ENCODE results near the gene TASP1. TPM values are rescaled to one million over a fixed set of nuclear protein-coding genes. Genes with fewer than 3 reads are reported as not detected.
"Not testable (repeated sequence)": the region's sequence is repeated elsewhere in the genome, so short reads cannot be mapped to it uniquely, and the experiment has no call there.

Gene TASP1
- total and polyA plus RNA-seq, 2 donors (not counting 3 experiments of a cell fraction or from before 2014, with no cell fraction given): 3.5 to 8.9 TPM

DNA sequence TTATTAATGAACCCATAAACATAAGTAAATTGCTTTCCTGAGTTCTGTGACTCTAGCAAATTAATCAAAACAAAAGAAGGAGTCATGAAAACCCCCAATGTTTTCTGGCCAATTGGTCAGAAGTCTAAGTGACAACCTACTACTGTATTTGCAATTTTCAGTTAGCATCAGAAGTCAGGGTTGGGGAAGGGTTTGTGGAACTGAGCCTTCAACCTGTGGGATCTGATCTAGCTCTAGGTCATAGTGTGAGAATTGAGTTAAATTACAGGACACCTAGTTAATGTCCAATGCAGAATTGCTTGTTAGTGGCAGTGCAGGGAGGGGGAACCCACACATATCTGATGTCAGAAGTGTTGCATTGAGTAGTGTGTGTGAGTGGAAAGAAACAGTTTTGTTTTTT, 275.3 kb downstream of the TASP1 start:
- H3K4me2 ChIP-seq (ENCODE audit: insufficient read depth, low read length): no peak overlapping the region
- no peak overlapping the region for H3K9ac ChIP-seq (replicated peaks; ENCODE audit: extremely low read depth, insufficient read depth, low read length)
- no peaks in the 10 kb centered on the region for H3K4me1 ChIP-seq (ENCODE audit: control insufficient read depth, extremely low read depth, insufficient read depth, low read length)
- H4K20me1 ChIP-seq (replicated peaks; ENCODE audit: control insufficient read depth, extremely low read depth, insufficient read depth, low read length): no peaks in the 10 kb centered on the region
- BruUV-seq (replicated peaks): no TSS peak
- H3K36me3 ChIP-seq (ENCODE audit: control insufficient read depth in 2 of 2, extremely low read depth in 1 of 2, insufficient read depth in 2 of 2, low read length in 2 of 2): no peaks in the 10 kb centered on the region
- ChIA-PET POLR2A (no interaction called here), CTCF (no interaction called here)
- H3K79me2 ChIP-seq (ENCODE audit: control insufficient read depth, insufficient read depth, low read length): no peaks in the 10 kb centered on the region
- no peak overlapping the region for H3K4me3 ChIP-seq (replicated peaks in 1 of 3; ENCODE audit: insufficient read depth in 1 of 3, low read depth in 1 of 3, low read length in 3 of 3)
- no peaks in the 10 kb centered on the region for H3K9me1 ChIP-seq (replicated peaks; ENCODE audit: control insufficient read depth, extremely low read depth, insufficient read depth, low read length)
- dilution Hi-C loops (cut with MboI; ENCODE audit: extremely low pct_ligation_motif_present, low sequenced_read_pairs): no loop called here
- no peaks in the 10 kb centered on the region for H3K27me3 ChIP-seq (ENCODE audit: control insufficient read depth in 2 of 2, insufficient read depth in 2 of 2, low read length in 2 of 2)
- TF ChIP-seq, protein P1, sequence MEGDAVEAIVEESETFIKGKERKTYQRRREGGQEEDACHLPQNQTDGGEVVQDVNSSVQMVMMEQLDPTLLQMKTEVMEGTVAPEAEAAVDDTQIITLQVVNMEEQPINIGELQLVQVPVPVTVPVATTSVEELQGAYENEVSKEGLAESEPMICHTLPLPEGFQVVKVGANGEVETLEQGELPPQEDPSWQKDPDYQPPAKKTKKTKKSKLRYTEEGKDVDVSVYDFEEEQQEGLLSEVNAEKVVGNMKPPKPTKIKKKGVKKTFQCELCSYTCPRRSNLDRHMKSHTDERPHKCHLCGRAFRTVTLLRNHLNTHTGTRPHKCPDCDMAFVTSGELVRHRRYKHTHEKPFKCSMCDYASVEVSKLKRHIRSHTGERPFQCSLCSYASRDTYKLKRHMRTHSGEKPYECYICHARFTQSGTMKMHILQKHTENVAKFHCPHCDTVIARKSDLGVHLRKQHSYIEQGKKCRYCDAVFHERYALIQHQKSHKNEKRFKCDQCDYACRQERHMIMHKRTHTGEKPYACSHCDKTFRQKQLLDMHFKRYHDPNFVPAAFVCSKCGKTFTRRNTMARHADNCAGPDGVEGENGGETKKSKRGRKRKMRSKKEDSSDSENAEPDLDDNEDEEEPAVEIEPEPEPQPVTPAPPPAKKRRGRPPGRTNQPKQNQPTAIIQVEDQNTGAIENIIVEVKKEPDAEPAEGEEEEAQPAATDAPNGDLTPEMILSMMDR (IDR thresholded peaks at IDR 0.05; ENCODE audit: extremely low read depth in 1 of 2, insufficient read depth in 1 of 2, low read depth in 1 of 2, low read length in 2 of 2): no peak
- TF ChIP-seq POLR2A (IDR thresholded peaks at IDR 0.05; ENCODE audit: low read depth, low read length) (no peak), GATA2 (IDR thresholded peaks at IDR 0.05; ENCODE audit: insufficient read depth, insufficient read length, low read depth, low read length) (no peak), MYC (IDR thresholded peaks at IDR 0.05; ENCODE audit: low read depth, low read length) (no peak), POLR2AphosphoS5 (IDR thresholded peaks at IDR 0.05; ENCODE audit: insufficient read depth, low read depth, low read length) (no peak), FOS (IDR thresholded peaks at IDR 0.05; ENCODE audit: borderline replicate concordance, insufficient read depth, low read length) (no peak), EZH2 (IDR thresholded peaks at IDR 0.05; ENCODE audit: borderline replicate concordance, low read depth, low read length, severe bottlenecking) (no peak), JUN (IDR thresholded peaks at IDR 0.05; ENCODE audit: borderline replicate concordance, insufficient read depth, insufficient read length, low read depth) (no peak)
- TF ChIP-seq, protein P2, sequence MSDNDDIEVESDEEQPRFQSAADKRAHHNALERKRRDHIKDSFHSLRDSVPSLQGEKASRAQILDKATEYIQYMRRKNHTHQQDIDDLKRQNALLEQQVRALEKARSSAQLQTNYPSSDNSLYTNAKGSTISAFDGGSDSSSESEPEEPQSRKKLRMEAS (IDR thresholded peaks at IDR 0.05; ENCODE audit: insufficient read depth, insufficient read length): no peak
- intact Hi-C loops (cut with micrococcal nuclease): no loop called here
- DNase-seq (ENCODE audit: low read depth, low spot score) (no peak), FAIRE-seq (no peak)
- no peak overlapping the region for H2AFZ ChIP-seq (ENCODE audit: low read depth, low read length)
- H3K9me3 ChIP-seq (replicated peaks; ENCODE audit: control insufficient read depth, insufficient read depth, low read length): no peaks in the 10 kb centered on the region
- no peak overlapping the region for H3K27ac ChIP-seq (ENCODE audit: insufficient read depth, low read depth, low read length)

- H3K36me3 ChIP-seq (ENCODE audit: control insufficient read depth in 2 of 2, extremely low read depth in 1 of 2, insufficient read depth in 2 of 2, low read length in 2 of 2); H3K9me3 ChIP-seq (replicated peaks; ENCODE audit: control insufficient read depth, insufficient read depth, low read length); POLR2A ChIA-PET; H3K9me1 ChIP-seq (replicated peaks; ENCODE audit: control insufficient read depth, extremely low read depth, insufficient read depth, low read length); CTCF ChIA-PET; H3K79me2 ChIP-seq (ENCODE audit: control insufficient read depth, insufficient read depth, low read length); H3K4me1 ChIP-seq (ENCODE audit: control insufficient read depth, extremely low read depth, insufficient read depth, low read length); intact Hi-C loops (cut with micrococcal nuclease); H3K27me3 ChIP-seq (ENCODE audit: control insufficient read depth in 2 of 2, insufficient read depth in 2 of 2, low read length in 2 of 2); H3K4me2 ChIP-seq (ENCODE audit: insufficient read depth, low read length); DNase-seq (ENCODE audit: low read depth, low spot score); H3K27ac ChIP-seq (ENCODE audit: insufficient read depth, low read depth, low read length); H2AFZ ChIP-seq (ENCODE audit: low read depth, low read length); H4K20me1 ChIP-seq (replicated peaks; ENCODE audit: control insufficient read depth, extremely low read depth, insufficient read depth, low read length); BruUV-seq (replicated peaks); FAIRE-seq; H3K4me3 ChIP-seq (replicated peaks in 1 of 3; ENCODE audit: insufficient read depth in 1 of 3, low read depth in 1 of 3, low read length in 3 of 3); H3K9ac ChIP-seq (replicated peaks; ENCODE audit: extremely low read depth, insufficient read depth, low read length); dilution Hi-C loops (cut with MboI; ENCODE audit: extremely low pct_ligation_motif_present, low sequenced_read_pairs): not testable (repeated sequence)
Observed at GRCh38 chr20:13362165-13362564, 276.6 kb downstream of the TASP1 start.

- dilution Hi-C loops (cut with MboI; ENCODE audit: extremely low pct_ligation_motif_present, low sequenced_read_pairs); BruUV-seq (replicated peaks); DNase-seq (ENCODE audit: low read depth, low spot score); H3K79me2 ChIP-seq (ENCODE audit: control insufficient read depth, insufficient read depth, low read length); H3K4me1 ChIP-seq (ENCODE audit: control insufficient read depth, extremely low read depth, insufficient read depth, low read length); H3K4me2 ChIP-seq (ENCODE audit: insufficient read depth, low read length); intact Hi-C loops (cut with micrococcal nuclease); H3K9me3 ChIP-seq (replicated peaks; ENCODE audit: control insufficient read depth, insufficient read depth, low read length); H3K9me1 ChIP-seq (replicated peaks; ENCODE audit: control insufficient read depth, extremely low read depth, insufficient read depth, low read length); POLR2A ChIA-PET; CTCF ChIA-PET; FAIRE-seq; H2AFZ ChIP-seq (ENCODE audit: low read depth, low read length); H3K36me3 ChIP-seq (ENCODE audit: control insufficient read depth in 2 of 2, extremely low read depth in 1 of 2, insufficient read depth in 2 of 2, low read length in 2 of 2); H3K27ac ChIP-seq (ENCODE audit: insufficient read depth, low read depth, low read length); H3K4me3 ChIP-seq (replicated peaks in 1 of 3; ENCODE audit: insufficient read depth in 1 of 3, low read depth in 1 of 3, low read length in 3 of 3); H4K20me1 ChIP-seq (replicated peaks; ENCODE audit: control insufficient read depth, extremely low read depth, insufficient read depth, low read length); H3K27me3 ChIP-seq (ENCODE audit: control insufficient read depth in 2 of 2, insufficient read depth in 2 of 2, low read length in 2 of 2); H3K9ac ChIP-seq (replicated peaks; ENCODE audit: extremely low read depth, insufficient read depth, low read length): not testable (repeated sequence)
Observed at GRCh38 chr20:13358936-13359335, 279.8 kb downstream of the TASP1 start.

Data from endothelial cell of umbilical vein (primary cell).